Measurements from ENCODE around the gene PARP16.

GRCh38 chr15:65305150-65305758 lies 18.6 kb upstream of the PARP16 start:
- TF ChIP-seq CTCF (IDR thresholded peaks at IDR 0.05) (no peak), POLR2A (IDR thresholded peaks at IDR 0.05) (no peak)

Data from sigmoid colon (tissue), 3 donors.